Heart left ventricle (tissue), 16 donors: ENCODE measurements around the gene S100A1. TPM values are rescaled to one million over a fixed set of nuclear protein-coding genes. Genes with fewer than 3 reads are reported as not detected.

Experiments
- ATAC-seq, 4 donors: fragments of 200-7000 bp; cut with Tn5 transposase; one replicate each; pipeline ENCODE4 v1.9.1; 2020 to 2022; ENCODE audit warnings: moderate library complexity in 4 of 4, mild to moderate bottlenecking in 3 of 4, moderate number of reproducible peaks in 1 of 4
- DNase-seq, 5 donors: peaks; one replicate each; pipeline ENCODE4 v3.0.0-alpha.2; 2020
- H3K27ac ChIP-seq, 12 donors: fragments of 200-600 bp; sonication (generic) in 4 of 12; one replicate each; pipeline versions ENCODE4 v1.5.0 to v1.8.0; 2016 to 2022; ENCODE audit warnings: mild to moderate bottlenecking in 2 of 12
- H3K27me3 ChIP-seq, 9 donors: fragments of 200-600 bp; sonication (generic) in 2 of 9; one replicate each; pipeline versions ENCODE4 v1.5.1 to v1.8.0; 2016 to 2022; ENCODE audit warnings: mild to moderate bottlenecking in 3 of 9
- H3K36me3 ChIP-seq, 9 donors: fragments of 200-600 bp; sonication (generic) in 2 of 9; one replicate each; pipeline versions ENCODE4 v1.5.0 to v1.8.0; 2018 to 2022; ENCODE audit warnings: mild to moderate bottlenecking in 2 of 9
- H3K4me1 ChIP-seq, 12 donors: fragments of 200-600 bp; sonication (generic) in 4 of 12; one replicate each; pipeline versions ENCODE4 v1.5.0 to v1.8.0; 2016 to 2022; ENCODE audit warnings: mild to moderate bottlenecking in 3 of 12
- H3K4me3 ChIP-seq, 12 donors: fragments of 200-600 bp; sonication (generic) in 4 of 12; one replicate each; pipeline versions ENCODE4 v1.5.0 to v1.8.0; 2017 to 2022; ENCODE audit warnings: mild to moderate bottlenecking in 9 of 12, moderate library complexity in 4 of 12
- H3K9me3 ChIP-seq, 12 donors: fragments of 200-600 bp; sonication (generic) in 4 of 12; one replicate each; pipeline versions ENCODE4 v1.5.0 to v1.8.0; 2016 to 2022; ENCODE audit warnings: mild to moderate bottlenecking in 1 of 12
- POLR2A ChIP-seq, 2 donors: fragments of 450-650 bp; IDR thresholded peaks; one replicate each; pipeline ENCODE4 v1.6.1; 2017; ENCODE audit warnings: antibody characterized with exemption in 2 of 2, mild to moderate bottlenecking in 2 of 2, moderate library complexity in 2 of 2
- WGBS, 4 donors: extraction: QIAGEN DNeasy Blood & Tissue Kit in 2 of 4; methylation state at CpG; one replicate each; pipeline versions ENCODE4 v1.1.5 to v1.1.7; 2013 to 2018; 5-methylcytosine and 5-hydroxymethylcytosine counted together
- intact Hi-C, 10 donors: fragments of 100-400 bp; cut with DNase I; formaldehyde crosslinking; loops; one replicate each; pipeline versions ENCODE4 v1.11.1 to v1.14.2; 2022
- polyA plus RNA-seq, 2 donors: library from polyadenylated mRNA; stranded (reverse); fragments of 200-250 nt; gene quantifications; one replicate each; pipeline ENCODE4 v1.2.3, GENCODE V29; 2013
- total RNA-seq, 9 donors: library from RNA; depleted of rRNA in 2 of 9; stranded (reverse); fragments of >200 nt in 2 of 9; fragmentation: NEBNext Ultra II Directional in 3 of 9; extraction: Animal tissue kit (Norgen Biotek cat#: 25700) in 3 of 9; gene quantifications; one replicate each; pipeline versions ENCODE4 v1.1.0 to v1.2.4, GENCODE V29; 2016 to 2023
- TF ChIP-seq, protein P1 (sequence below), 12 donors: fragments of 200-600 bp; sonication (generic) in 4 of 12; IDR thresholded peaks; one replicate each; pipeline versions ENCODE4 v1.5.0 to v1.8.0; 2018 to 2022; ENCODE audit warnings: antibody characterized with exemption in 12 of 12, mild to moderate bottlenecking in 5 of 12
- donor health status: ischemic (EF 13 %, LVEDD 7.1; RV severe dilation, severe dysfunction).
- donor health status: healthy with polysubstance abuse.
- donor health status: DM: no; HTN: yes; CAD: no.
- donor health status: DM: no; HTN: no; CAD: no.
- donor health status: ischemic (EF 25% LVEDD 6.9; RV normal size, moderate dysfunction).
- donor health status: ischemic (EF 25% LVEDD 5.7; RV mildly dilated, moderate dysfunction).
- donor health status: healthy.
- donor health status: DM: yes; HTN: yes; CAD: no.
- donor health status: ischemic (EF 35%, LVEDD 5.7; RV mildly dilated, moderate dysfunction).
- donor health status: nonischemic (EF 11% LVEDD 7.7; RV severe dilation, severe dysfunction).
- donor health status: DM: yes; HTN: yes; CAD: no.
- donor health status: PGD.
- donor health status: ischemic (EF 29% LVEDD 5.4; RV normal size, mild dysfunction).
- donor health status: nonischemic (EF 23%, LVEDD 6.1; RV moderate dilation, normal function).

Gene S100A1
- total and polyA plus RNA-seq, 11 donors, result 752 to 3,565 (median 2,114) TPM

DNA sequence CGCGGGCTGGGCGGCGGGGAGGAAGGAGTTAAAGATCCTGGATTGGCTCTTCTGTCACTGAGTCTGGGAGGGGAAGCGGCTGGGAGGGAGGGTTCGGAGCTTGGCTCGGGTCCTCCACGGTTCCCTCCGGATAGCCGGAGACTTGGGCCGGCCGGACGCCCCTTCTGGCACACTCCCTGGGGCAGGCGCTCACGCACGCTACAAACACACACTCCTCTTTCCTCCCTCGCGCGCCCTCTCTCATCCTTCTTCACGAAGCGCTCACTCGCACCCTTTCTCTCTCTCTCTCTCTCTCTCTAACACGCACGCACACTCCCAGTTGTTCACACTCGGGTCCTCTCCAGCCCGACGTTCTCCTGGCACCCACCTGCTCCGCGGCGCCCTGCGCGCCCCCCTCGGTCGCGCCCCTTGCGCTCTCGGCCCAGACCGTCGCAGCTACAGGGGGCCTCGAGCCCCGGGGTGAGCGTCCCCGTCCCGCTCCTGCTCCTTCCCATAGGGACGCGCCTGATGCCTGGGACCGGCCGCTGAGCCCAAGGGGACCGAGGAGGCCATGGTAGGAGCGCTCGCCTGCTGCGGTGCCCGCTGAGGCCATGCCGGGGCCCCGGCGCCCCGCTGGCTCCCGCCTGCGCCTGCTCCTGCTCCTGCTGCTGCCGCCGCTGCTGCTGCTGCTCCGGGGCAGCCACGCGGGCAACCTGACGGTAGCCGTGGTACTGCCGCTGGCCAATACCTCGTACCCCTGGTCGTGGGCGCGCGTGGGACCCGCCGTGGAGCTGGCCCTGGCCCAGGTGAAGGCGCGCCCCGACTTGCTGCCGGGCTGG, 50.5 kb downstream of the S100A1 start, which contains the start of gene NPR1:
NPR1 (plus strand) TSS at position 170 of the 818 bp plus-strand sequence; CDS start at position 591, 421 bp downstream.
- peaks cover 0 to 26% (median 19%) of the 10 kb centered on the region in 12 donors for H3K4me1 ChIP-seq
- peaks cover 0 to 19% (median 0%) of the 10 kb centered on the region in 9 donors for H3K36me3 ChIP-seq
- DNase-seq, result peak; percentile 70 to 77 (median 74)
- intact Hi-C loops, result loop anchor here (1.0 to 10.0 kb wide), 16 partner anchors 49 to 309 kb away; partner anchors contain the start of genes RAB13 (in 6 of the 10), INTS3 (in 2 of the 10), CREB3L4 (in 1 of the 10) and DENND4B (in 1 of the 10)
- 0% methylated on average over 47 to 78 of the region's 78 CpGs for WGBS, 4 donors
- ATAC-seq, result peak; percentile 72 to 90 (median 74)
- H3K27me3 ChIP-seq, result peaks cover 0 to 28% (median 7%) of the 10 kb centered on the region in 9 donors
- peak within 1 kb of the TSS; percentile 7 to 83 (median 71) for H3K27ac ChIP-seq
- TF ChIP-seq, protein P1, sequence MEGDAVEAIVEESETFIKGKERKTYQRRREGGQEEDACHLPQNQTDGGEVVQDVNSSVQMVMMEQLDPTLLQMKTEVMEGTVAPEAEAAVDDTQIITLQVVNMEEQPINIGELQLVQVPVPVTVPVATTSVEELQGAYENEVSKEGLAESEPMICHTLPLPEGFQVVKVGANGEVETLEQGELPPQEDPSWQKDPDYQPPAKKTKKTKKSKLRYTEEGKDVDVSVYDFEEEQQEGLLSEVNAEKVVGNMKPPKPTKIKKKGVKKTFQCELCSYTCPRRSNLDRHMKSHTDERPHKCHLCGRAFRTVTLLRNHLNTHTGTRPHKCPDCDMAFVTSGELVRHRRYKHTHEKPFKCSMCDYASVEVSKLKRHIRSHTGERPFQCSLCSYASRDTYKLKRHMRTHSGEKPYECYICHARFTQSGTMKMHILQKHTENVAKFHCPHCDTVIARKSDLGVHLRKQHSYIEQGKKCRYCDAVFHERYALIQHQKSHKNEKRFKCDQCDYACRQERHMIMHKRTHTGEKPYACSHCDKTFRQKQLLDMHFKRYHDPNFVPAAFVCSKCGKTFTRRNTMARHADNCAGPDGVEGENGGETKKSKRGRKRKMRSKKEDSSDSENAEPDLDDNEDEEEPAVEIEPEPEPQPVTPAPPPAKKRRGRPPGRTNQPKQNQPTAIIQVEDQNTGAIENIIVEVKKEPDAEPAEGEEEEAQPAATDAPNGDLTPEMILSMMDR (IDR thresholded peaks at IDR 0.05), result no peak
- peak in 1 of 2 donors; percentile 39 for TF ChIP-seq POLR2A (IDR thresholded peaks at IDR 0.05)
- peak within 1 kb of the TSS; percentile 35 to 76 (median 60) for H3K4me3 ChIP-seq
- no peaks in the 10 kb centered on the region for H3K9me3 ChIP-seq

DNA sequence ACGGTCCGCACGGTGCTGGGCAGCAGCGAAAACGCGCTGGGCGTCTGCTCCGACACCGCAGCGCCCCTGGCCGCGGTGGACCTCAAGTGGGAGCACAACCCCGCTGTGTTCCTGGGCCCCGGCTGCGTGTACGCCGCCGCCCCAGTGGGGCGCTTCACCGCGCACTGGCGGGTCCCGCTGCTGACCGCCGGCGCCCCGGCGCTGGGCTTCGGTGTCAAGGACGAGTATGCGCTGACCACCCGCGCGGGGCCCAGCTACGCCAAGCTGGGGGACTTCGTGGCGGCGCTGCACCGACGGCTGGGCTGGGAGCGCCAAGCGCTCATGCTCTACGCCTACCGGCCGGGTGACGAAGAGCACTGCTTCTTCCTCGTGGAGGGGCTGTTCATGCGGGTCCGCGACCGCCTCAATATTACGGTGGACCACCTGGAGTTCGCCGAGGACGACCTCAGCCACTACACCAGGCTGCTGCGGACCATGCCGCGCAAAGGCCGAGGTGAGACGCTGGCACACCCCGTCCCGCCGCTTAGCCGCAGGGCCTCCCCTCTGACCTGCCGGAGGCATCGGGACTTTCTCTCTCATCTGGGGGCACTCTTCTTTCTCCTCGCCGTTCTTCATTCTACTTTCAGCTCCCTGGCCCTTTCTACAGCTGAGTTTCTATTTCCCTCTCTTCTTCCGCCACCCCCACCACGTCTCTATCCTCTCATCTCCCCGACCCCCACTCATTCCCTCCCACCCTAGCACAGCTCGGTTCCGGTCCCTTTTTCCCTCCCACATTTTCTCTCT, 51.3 kb downstream of the S100A1 start:
- peak in 3 of 4 donors; percentile 7 to 49 (median 48) for ATAC-seq
- peaks cover 0 to 19% (median 0%) of the 10 kb centered on the region in 9 donors for H3K36me3 ChIP-seq
- TF ChIP-seq POLR2A (IDR thresholded peaks at IDR 0.05), result no peak
- TF ChIP-seq, protein P1 (IDR thresholded peaks at IDR 0.05), result peak in 9 of 12 donors; percentile 3 to 38 (median 16)
- H3K9me3 ChIP-seq, result no peaks in the 10 kb centered on the region
- H3K27ac ChIP-seq, result peak overlapping the region; percentile 7 to 83 (median 71)
- H3K27me3 ChIP-seq, result peaks cover 0 to 28% (median 7%) of the 10 kb centered on the region in 9 donors
- 1 to 6% (median 4%) methylated on average over 22 to 73 of the region's 73 CpGs for WGBS, 4 donors
- intact Hi-C loops, result loop anchor here in 9 of 10 donors (1.0 to 10.0 kb wide), 15 partner anchors 48 to 308 kb away; partner anchors contain the start of genes RAB13 (in 6 of the 9), INTS3 (in 2 of the 9), CREB3L4 (in 1 of the 9) and DENND4B (in 1 of the 9)
- peaks cover 0 to 26% (median 19%) of the 10 kb centered on the region in 12 donors for H3K4me1 ChIP-seq
- peak in 2 of 5 donors; percentile 22 to 67 for DNase-seq
- H3K4me3 ChIP-seq, result peak overlapping the region; percentile 35 to 76 (median 60)

DNA sequence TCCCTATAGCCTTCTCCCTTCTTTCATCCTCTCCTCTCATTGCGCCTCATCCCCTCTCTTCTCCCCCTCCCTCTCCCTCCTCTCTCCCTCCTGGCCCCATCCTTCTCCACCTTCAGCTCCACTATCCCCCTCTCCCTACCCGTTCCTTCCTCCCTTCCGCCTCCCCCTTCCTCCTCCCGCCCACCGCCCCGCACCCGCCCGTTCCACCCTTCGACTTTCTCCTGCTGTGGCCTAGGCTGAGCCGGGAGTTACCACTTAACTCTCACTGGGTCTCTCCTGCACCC, 51.8 kb downstream of the S100A1 start:
- Histone ChIP-seq H3K36me3 (peaks cover 0 to 19% (median 2%) of the 10 kb centered on the region in 9 donors), H3K27ac (peak overlapping the region in 6 of 12 donors; percentile 66 to 83 (median 76)), H3K4me3 (peak overlapping the region; percentile 35 to 76 (median 60)), H3K27me3 (peaks cover 0 to 28% (median 7%) of the 10 kb centered on the region in 9 donors), H3K9me3 (no peaks in the 10 kb centered on the region), H3K4me1 (peaks cover 0 to 26% (median 19%) of the 10 kb centered on the region in 12 donors)
- intact Hi-C loops, result no loop called here
- no peak for TF ChIP-seq POLR2A (IDR thresholded peaks at IDR 0.05)
- TF ChIP-seq, protein P1 (IDR thresholded peaks at IDR 0.05), result no peak
- no peak for ATAC-seq
- WGBS, 4 donors, result 19 to 32% (median 30%) methylated on average over 10 of the region's 10 CpGs
- DNase-seq, result no peak

Other genes starting within 250 kb of the S100A1 start
- gene S100A8, start 237.4 kb upstream of the S100A1 start, total RNA-seq, result 100 to 1,000 TPM in 2 of 9 donors, 10 to 100 TPM in 6, 1 to 10 TPM in 1; 6.0 to 199 (median 27.2) TPM
- gene S100A8, start 237.4 kb upstream of the S100A1 start, polyA plus RNA-seq, result 10 to 100 TPM; 32.3 to 72.9 TPM
- not detected for gene S100A7A, start 211.9 kb upstream of the S100A1 start, total RNA-seq
- gene S100A7A, start 211.9 kb upstream of the S100A1 start, polyA plus RNA-seq, result not detected
- not detected for gene S100A7, start 167.8 kb upstream of the S100A1 start, total RNA-seq
- not detected for gene S100A7, start 167.8 kb upstream of the S100A1 start, polyA plus RNA-seq
- 100 to 1,000 TPM; 157 to 415 (median 301) TPM for gene S100A6, start 92.4 kb upstream of the S100A1 start, total RNA-seq
- 1,000 to 10,000 TPM in 1 of 2 donors, 100 to 1,000 TPM in 1; 371 to 1,213 TPM for gene S100A6, start 92.4 kb upstream of the S100A1 start, polyA plus RNA-seq
- gene S100A5, start 87.5 kb upstream of the S100A1 start, total RNA-seq, result not detected
- gene S100A5, start 87.5 kb upstream of the S100A1 start, polyA plus RNA-seq, result not detected
- gene S100A4, start 82.6 kb upstream of the S100A1 start, total RNA-seq, result 100 to 1,000 TPM in 4 of 9 donors, 10 to 100 TPM in 5; 56.9 to 214 (median 96.1) TPM
- 100 to 1,000 TPM; 214 to 398 TPM for gene S100A4, start 82.6 kb upstream of the S100A1 start, polyA plus RNA-seq
- gene S100A3, start 79.2 kb upstream of the S100A1 start, total RNA-seq, result 1 to 10 TPM in 4 of 9 donors, under 1 TPM in 3, not detected in 2; 0.57 to 5.9 (median 1.1) TPM
- gene S100A3, start 79.2 kb upstream of the S100A1 start, polyA plus RNA-seq, result 1 to 10 TPM; 1.6 to 5.2 TPM
- 1 to 10 TPM in 8 of 9 donors, not detected in 1; 1.3 to 4.0 (median 2.4) TPM for gene S100A2, start 62.6 kb upstream of the S100A1 start, total RNA-seq
- 1 to 10 TPM; 2.8 to 5.1 TPM for gene S100A2, start 62.6 kb upstream of the S100A1 start, polyA plus RNA-seq
- 10 to 100 TPM; 37.2 to 92.6 (median 45.4) TPM for gene S100A16, start 15.3 kb upstream of the S100A1 start, total RNA-seq
- gene S100A16, start 15.3 kb upstream of the S100A1 start, polyA plus RNA-seq, result 100 to 1,000 TPM in 1 of 2 donors, 10 to 100 TPM in 1; 72.6 to 233 TPM
- 1 to 10 TPM in 7 of 9 donors, under 1 TPM in 1, not detected in 1; 0.79 to 6.1 (median 3.9) TPM for gene S100A14, start 12.1 kb upstream of the S100A1 start, total RNA-seq
- 1 to 10 TPM; 1.7 to 4.4 TPM for gene S100A14, start 12.1 kb upstream of the S100A1 start, polyA plus RNA-seq
- gene S100A13, start 929 bp upstream of the S100A1 start, total RNA-seq, result 100 to 1,000 TPM in 7 of 9 donors, 10 to 100 TPM in 2; 98.1 to 189 (median 132) TPM
- gene S100A13, start 929 bp upstream of the S100A1 start, polyA plus RNA-seq, result 100 to 1,000 TPM; 173 to 272 TPM
- 10 to 100 TPM; 48.4 to 92.0 (median 67.7) TPM for gene CHTOP, start 5.6 kb downstream of the S100A1 start, total RNA-seq
- gene CHTOP, start 5.6 kb downstream of the S100A1 start, polyA plus RNA-seq, result 10 to 100 TPM; 72.9 to 73.4 TPM
- gene SNAPIN, start 30.3 kb downstream of the S100A1 start, total RNA-seq, result 10 to 100 TPM; 53.7 to 88.7 (median 70.8) TPM
- 10 to 100 TPM; 57.7 to 58.9 TPM for gene SNAPIN, start 30.3 kb downstream of the S100A1 start, polyA plus RNA-seq
- gene ILF2, start 42.6 kb downstream of the S100A1 start, total RNA-seq, result 10 to 100 TPM; 65.0 to 92.3 (median 74.2) TPM
- gene ILF2, start 42.6 kb downstream of the S100A1 start, polyA plus RNA-seq, result 100 to 1,000 TPM in 1 of 2 donors, 10 to 100 TPM in 1; 22.1 to 163 TPM
- gene NPR1, start 50.3 kb downstream of the S100A1 start, total RNA-seq, result 10 to 100 TPM in 6 of 9 donors, 1 to 10 TPM in 3; 7.1 to 26.9 (median 12.0) TPM
- gene NPR1, start 50.3 kb downstream of the S100A1 start, polyA plus RNA-seq, result 10 to 100 TPM; 12.2 to 26.6 TPM
- gene INTS3, start 99.6 kb downstream of the S100A1 start, total RNA-seq, result 10 to 100 TPM; 19.6 to 33.2 (median 30.7) TPM
- 10 to 100 TPM; 21.9 to 41.8 TPM for gene INTS3, start 99.6 kb downstream of the S100A1 start, polyA plus RNA-seq
- gene SLC27A3, start 147.0 kb downstream of the S100A1 start, total RNA-seq, result 10 to 100 TPM in 5 of 9 donors, 1 to 10 TPM in 4; 7.9 to 37.1 (median 10.3) TPM
- gene SLC27A3, start 147.0 kb downstream of the S100A1 start, polyA plus RNA-seq, result 10 to 100 TPM; 18.4 to 29.4 TPM